WTC11 (cell line): ENCODE results near the gene TNFAIP8L3. TPM values are rescaled to one million over a fixed set of nuclear protein-coding genes. Genes with fewer than 3 reads are reported as not detected.

Experiments used
- ATAC-seq: fragments of 200-7000 bp; cut with Tn5 transposase; 2 replicates; pipeline ENCODE4 v1.10.0; 2021; ENCODE audit warnings: mild to moderate bottlenecking, moderate library complexity
- CTCF ChIA-PET: fragments of 300-600 bp; sonication (Branson Sonifier 250); formaldehyde crosslinking; loops from one replicate; lab custom pipeline; 2021; ENCODE audit warnings: antibody characterized with exemption; lab: Charles Lee
- POLR2A ChIA-PET: fragments of 350-600 bp; sonication (Branson Sonifier 250); formaldehyde crosslinking; loops from one replicate; lab custom pipeline; 2021; ENCODE audit warnings: antibody characterized with exemption; lab: Charles Lee
- DNase-seq: peaks from one replicate; pipeline ENCODE4 v3.0.0; 2021; ENCODE audit warnings: low spot score
- H3K27ac Mint-ChIP-seq: 2 replicates; pipeline ENCODE4 v1.8.0; 2021; ENCODE audit warnings: mixed read lengths
- H3K27me3 Mint-ChIP-seq: 2 replicates; pipeline ENCODE4 v1.8.0; 2021; ENCODE audit warnings: low read depth, mild to moderate bottlenecking, moderate library complexity, mixed read lengths
- H3K36me3 Mint-ChIP-seq: 2 replicates; pipeline ENCODE4 v1.8.0; 2021; ENCODE audit warnings: mixed read lengths
- H3K4me1 Mint-ChIP-seq: 2 replicates; pipeline ENCODE4 v1.8.0; 2022; ENCODE audit warnings: mixed read lengths
- H3K4me3 Mint-ChIP-seq: 2 replicates; pipeline ENCODE4 v1.8.0; 2021; ENCODE audit warnings: mild to moderate bottlenecking, moderate library complexity, mixed read lengths
- H3K9me3 Mint-ChIP-seq: 2 replicates; pipeline ENCODE4 v1.8.0; 2021; ENCODE audit warnings: mixed read lengths
- CDX4 ChIP-seq: fragments of 250-450 bp; sonication (Bioruptor Pico); IDR thresholded peaks from 2 replicates; pipeline ENCODE4 v1.9.0; 2021; ENCODE audit warnings: moderate library complexity, mild to moderate bottlenecking, inconsistent platforms, borderline replicate concordance
- E2F1 ChIP-seq: sonication (generic); formaldehyde crosslinking; IDR thresholded peaks from 2 replicates; pipeline ENCODE4 v1.8.0; 2022; ENCODE audit warnings: mild to moderate bottlenecking, missing genetic modification reagents
- E2F5 ChIP-seq: sonication (generic); formaldehyde crosslinking; IDR thresholded peaks from 2 replicates; pipeline ENCODE4 v1.8.1; 2022; ENCODE audit warnings: mild to moderate bottlenecking, moderate library complexity, missing genetic modification reagents
- ESRRA ChIP-seq: sonication (generic); formaldehyde crosslinking; IDR thresholded peaks from 2 replicates; pipeline ENCODE4 v1.8.1; 2022; ENCODE audit warnings: mild to moderate bottlenecking, missing genetic modification reagents, borderline replicate concordance
- GTF2I ChIP-seq: fragments of 250-450 bp; sonication (Bioruptor Pico); conservative IDR thresholded peaks from 2 replicates; pipeline ENCODE4 v1.4.0; 2021; ENCODE audit warnings: mild to moderate bottlenecking
- IRF2 ChIP-seq: sonication (generic); formaldehyde crosslinking; IDR thresholded peaks from 2 replicates; pipeline ENCODE4 v1.8.0; 2022; ENCODE audit warnings: low read depth, missing genetic modification reagents, borderline replicate concordance
- MLX ChIP-seq: sonication (generic); formaldehyde crosslinking; IDR thresholded peaks from 2 replicates; pipeline ENCODE4 v1.8.1; 2023; ENCODE audit warnings: mild to moderate bottlenecking, missing genetic modification reagents, moderate library complexity
- OVOL2 ChIP-seq: fragments of 250-450 bp; sonication (Bioruptor Pico); IDR thresholded peaks from 2 replicates; pipeline ENCODE4 v1.9.0; 2021; ENCODE audit warnings: mild to moderate bottlenecking, borderline replicate concordance
- RELA ChIP-seq: sonication (generic); formaldehyde crosslinking; IDR thresholded peaks from 2 replicates; pipeline ENCODE4 v1.8.1; 2022; ENCODE audit warnings: missing genetic modification reagents, mild to moderate bottlenecking, borderline replicate concordance
- RORB ChIP-seq: fragments of 250-450 bp; sonication (Bioruptor Pico); IDR thresholded peaks from 2 replicates; pipeline ENCODE4 v1.9.0; 2021; ENCODE audit warnings: mild to moderate bottlenecking
- SMAD3 ChIP-seq: sonication (generic); formaldehyde crosslinking; IDR thresholded peaks from 2 replicates; pipeline ENCODE4 v1.8.0; 2022; ENCODE audit warnings: missing genetic modification reagents, mild to moderate bottlenecking, borderline replicate concordance
- SMAD4 ChIP-seq: sonication (generic); formaldehyde crosslinking; IDR thresholded peaks from 2 replicates; pipeline ENCODE4 v1.8.0; 2022; ENCODE audit warnings: mild to moderate bottlenecking, missing genetic modification reagents
- SOX15 ChIP-seq: fragments of 250-450 bp; sonication (Bioruptor Pico); IDR thresholded peaks from 2 replicates; pipeline ENCODE4 v1.9.0; 2021; ENCODE audit warnings: mild to moderate bottlenecking
- SP1 ChIP-seq: sonication (generic); formaldehyde crosslinking; conservative IDR thresholded peaks from 2 replicates; pipeline ENCODE4 v1.8.1; 2022; ENCODE audit warnings: missing genetic modification reagents
- TEAD1 ChIP-seq: sonication (generic); formaldehyde crosslinking; IDR thresholded peaks from 2 replicates; pipeline ENCODE4 v1.8.0; 2022; ENCODE audit warnings: mild to moderate bottlenecking, missing genetic modification reagents
- ZNF121 ChIP-seq: sonication (generic); formaldehyde crosslinking; IDR thresholded peaks from 2 replicates; pipeline ENCODE4 v1.8.0; 2023; ENCODE audit warnings: missing genetic modification reagents
- ZNF281 ChIP-seq: sonication (generic); formaldehyde crosslinking; IDR thresholded peaks from 2 replicates; pipeline ENCODE4 v1.8.0; 2023; ENCODE audit warnings: mild to moderate bottlenecking, missing genetic modification reagents
- ZNF396 ChIP-seq: fragments of 250-450 bp; sonication (Bioruptor Pico); IDR thresholded peaks from 2 replicates; pipeline ENCODE4 v1.8.0; 2021; ENCODE audit warnings: mild to moderate bottlenecking, moderate library complexity, borderline replicate concordance
- ZNF416 ChIP-seq: fragments of 250-450 bp; sonication (Bioruptor Pico); IDR thresholded peaks from 2 replicates; pipeline ENCODE4 v1.9.0; 2021; ENCODE audit warnings: mild to moderate bottlenecking, inconsistent platforms
- ZNF425 ChIP-seq: fragments of 250-450 bp; sonication (Bioruptor Pico); conservative IDR thresholded peaks from 2 replicates; pipeline ENCODE4 v1.9.0; 2021; ENCODE audit warnings: mild to moderate bottlenecking
- ZSCAN18 ChIP-seq: fragments of 250-450 bp; sonication (Bioruptor Pico); IDR thresholded peaks from 2 replicates; pipeline ENCODE4 v2.1.2; 2022; ENCODE audit warnings: mild to moderate bottlenecking, moderate library complexity
- total RNA-seq: library from RNA; stranded (reverse); gene quantifications from 3 replicates; pipeline ENCODE4 v1.2.3, GENCODE V29; 2021

The TNFAIP8L3 gene
- total RNA-seq, 1 experiment from 2014 or later: 0.39 TPM

GRCh38 chr15:51097553-51098330 is 3.0 kb upstream of the TNFAIP8L3 start:
- Mint-ChIP-seq H3K4me3 (no peak overlapping the region), H3K27me3 (peaks cover 52% of the 10 kb centered on the region), H3K9me3 (no peaks in the 10 kb centered on the region), H3K36me3 (no peaks in the 10 kb centered on the region), H3K4me1 (0 out of 2 replicates have a peak, but pooled peaks cover 4% of the 10 kb centered on the region), H3K27ac (no peak overlapping the region)
- TF ChIP-seq ZNF281: no peak
- no peak for TF ChIP-seq ZSCAN18
- no peak for TF ChIP-seq ZNF121
- no peak for TF ChIP-seq CDX4 (CRISPR knock-in tag)
- TF ChIP-seq ZNF425 (CRISPR knock-in tag): no peak
- DNase-seq (no peak), ATAC-seq (no peak)
- CTCF ChIA-PET: interaction anchor here (2.0 kb wide), 1 partner anchor 35 kb away, joined by 9 read pairs; no protein-coding TSS in a partner anchor
- POLR2A ChIA-PET: no interaction called here

GRCh38 chr15:51096976-51097375 is 2.3 kb upstream of the TNFAIP8L3 start:
- no peak overlapping the region for H3K4me3 Mint-ChIP-seq
- H3K27ac Mint-ChIP-seq: no peak overlapping the region
- DNase-seq: no peak
- H3K9me3 Mint-ChIP-seq: no peaks in the 10 kb centered on the region
- no peak for ATAC-seq
- CTCF ChIA-PET: interaction anchor here (0.6 kb wide), 1 partner anchor 11 kb away, joined by 4 read pairs; no protein-coding TSS in a partner anchor
- H3K27me3 Mint-ChIP-seq: peaks cover 58% of the 10 kb centered on the region
- POLR2A ChIA-PET: no interaction called here
- no peaks in the 10 kb centered on the region for H3K36me3 Mint-ChIP-seq
- H3K4me1 Mint-ChIP-seq: 0 out of 2 replicates have a peak, but pooled peaks cover 4% of the 10 kb centered on the region
- TF ChIP-seq CDX4 (CRISPR knock-in tag) (no peak), ESRRA (CRISPR knock-in tag) (no peak), RORB (CRISPR knock-in tag) (no peak), SP1 (CRISPR knock-in tag) (no peak), TEAD1 (CRISPR knock-in tag) (no peak), ZNF396 (CRISPR knock-in tag) (no peak), MLX (CRISPR knock-in tag) (no peak), GTF2I (CRISPR knock-in tag) (no peak), ZNF416 (CRISPR knock-in tag) (no peak), RELA (CRISPR knock-in tag) (no peak), E2F1 (CRISPR knock-in tag) (no peak), SMAD3 (CRISPR knock-in tag) (no peak), OVOL2 (CRISPR knock-in tag) (no peak), IRF2 (CRISPR knock-in tag) (no peak), SOX15 (no peak), SMAD4 (no peak), E2F5 (CRISPR knock-in tag) (no peak)
